ENCODE data around the gene MPC2.

- TF ChIP-seq, protein P1, sequence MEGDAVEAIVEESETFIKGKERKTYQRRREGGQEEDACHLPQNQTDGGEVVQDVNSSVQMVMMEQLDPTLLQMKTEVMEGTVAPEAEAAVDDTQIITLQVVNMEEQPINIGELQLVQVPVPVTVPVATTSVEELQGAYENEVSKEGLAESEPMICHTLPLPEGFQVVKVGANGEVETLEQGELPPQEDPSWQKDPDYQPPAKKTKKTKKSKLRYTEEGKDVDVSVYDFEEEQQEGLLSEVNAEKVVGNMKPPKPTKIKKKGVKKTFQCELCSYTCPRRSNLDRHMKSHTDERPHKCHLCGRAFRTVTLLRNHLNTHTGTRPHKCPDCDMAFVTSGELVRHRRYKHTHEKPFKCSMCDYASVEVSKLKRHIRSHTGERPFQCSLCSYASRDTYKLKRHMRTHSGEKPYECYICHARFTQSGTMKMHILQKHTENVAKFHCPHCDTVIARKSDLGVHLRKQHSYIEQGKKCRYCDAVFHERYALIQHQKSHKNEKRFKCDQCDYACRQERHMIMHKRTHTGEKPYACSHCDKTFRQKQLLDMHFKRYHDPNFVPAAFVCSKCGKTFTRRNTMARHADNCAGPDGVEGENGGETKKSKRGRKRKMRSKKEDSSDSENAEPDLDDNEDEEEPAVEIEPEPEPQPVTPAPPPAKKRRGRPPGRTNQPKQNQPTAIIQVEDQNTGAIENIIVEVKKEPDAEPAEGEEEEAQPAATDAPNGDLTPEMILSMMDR (IDR thresholded peaks at IDR 0.05), result no peak
- no peak for TF ChIP-seq ZFX (IDR thresholded peaks at IDR 0.05; ENCODE audit: borderline replicate concordance)
These were observed 45.1 kb upstream of the MPC2 start for GRCh38 chr1:167981933-167982332.
